Measurements from ENCODE around the gene XAF1. TPM values are rescaled to one million over a fixed set of nuclear protein-coding genes. Genes with fewer than 3 reads are reported as not detected.
A peak's percentile ranks its signal among the peaks of the same experiment; 100 is the strongest.
"Not testable (repeated sequence)": the region's sequence is repeated elsewhere in the genome, so short reads cannot be mapped to it uniquely, and the experiment has no call there.

XAF1 gene
- polyA plus RNA-seq, 3 donors from 2014 or later = 9.7 to 79.6 (median 39.2) TPM

GRCh38 chr17:6716736-6717135 lies 39.1 kb upstream of the XAF1 start:
- H3K36me3 Mint-ChIP-seq = no peaks in the 10 kb centered on the region

DNA sequence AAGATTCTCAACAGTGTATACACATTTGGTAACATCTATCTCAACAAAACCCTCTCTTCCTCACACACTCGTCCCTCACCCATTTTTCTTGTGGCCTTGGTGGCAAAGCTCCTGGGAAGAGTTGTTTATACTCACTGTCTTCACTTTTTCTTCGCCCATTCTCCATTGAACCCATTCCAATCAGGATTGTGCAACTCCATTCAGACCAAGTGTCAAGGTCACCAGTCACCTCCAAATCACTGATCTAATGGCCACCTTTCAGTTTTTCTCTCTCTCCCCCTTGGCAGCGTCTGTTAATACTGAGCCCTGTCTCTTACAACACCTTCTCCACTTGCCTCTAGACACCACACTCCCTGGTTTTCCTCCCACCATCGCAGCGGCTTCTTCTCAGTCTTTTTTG lies 34.1 kb upstream of the XAF1 start:
- no peaks in the 10 kb centered on the region for H3K4me1 Mint-ChIP-seq
- no peak overlapping the region for H3K4me3 Mint-ChIP-seq
- H3K9me3 Mint-ChIP-seq = no peaks in the 10 kb centered on the region
- no peak for DNase-seq
- no peaks in the 10 kb centered on the region for H3K36me3 Mint-ChIP-seq
- H3K27ac Mint-ChIP-seq = no peak overlapping the region
- peaks cover 9 to 25% (median 11%) of the 10 kb centered on the region in 3 donors for H3K27me3 Mint-ChIP-seq (ENCODE audit: low read depth in 3 of 3)

More at GRCh38 chr17:6716736-6717135, 39.1 kb upstream of the XAF1 start:
- Mint-ChIP-seq H3K27me3 (ENCODE audit: low read depth in 3 of 3) (peaks cover 7 to 32% (median 9%) of the 10 kb centered on the region in 3 donors), H3K9me3 (peaks cover 0 to 2% (median 0%) of the 10 kb centered on the region in 6 donors), H3K4me1 (peaks cover 9 to 10% of the 10 kb centered on the region in 2 donors), H3K4me3 (no peak overlapping the region), H3K27ac (no peak overlapping the region)
- no peak for DNase-seq

- no peak overlapping the region for H3K4me3 Mint-ChIP-seq
- no peak overlapping the region for H3K27ac Mint-ChIP-seq
- H3K36me3 Mint-ChIP-seq = no peaks in the 10 kb centered on the region
- no peaks in the 10 kb centered on the region for H3K9me3 Mint-ChIP-seq
- peaks cover 9 to 20% (median 11%) of the 10 kb centered on the region in 3 donors for H3K27me3 Mint-ChIP-seq (ENCODE audit: low read depth in 3 of 3)
- DNase-seq = no peak
- H3K4me1 Mint-ChIP-seq = no peaks in the 10 kb centered on the region
Measured at GRCh38 chr17:6724009-6724408, 31.8 kb upstream of the XAF1 start.

DNA sequence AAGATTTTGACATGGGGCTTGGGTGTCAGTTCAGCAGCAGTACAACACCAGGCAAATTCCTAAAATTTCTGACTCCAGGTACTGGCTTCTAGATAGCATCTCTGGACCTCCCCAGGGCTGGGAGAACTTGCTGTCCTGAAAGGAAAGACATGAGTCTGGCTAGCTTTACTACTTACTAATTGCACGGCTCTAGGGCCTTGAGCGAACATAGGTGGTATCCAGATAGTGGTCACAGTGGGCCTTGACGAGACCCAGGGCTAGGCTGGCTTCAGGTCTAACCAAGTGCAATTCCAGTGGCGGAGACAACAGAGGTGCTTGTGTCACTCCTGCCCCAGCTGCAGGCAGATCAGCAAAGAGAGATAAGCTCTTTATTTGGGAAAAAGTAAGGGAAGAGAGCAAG lies 26.3 kb upstream of the XAF1 start:
- no peak overlapping the region for H3K27ac Mint-ChIP-seq
- H3K27me3 Mint-ChIP-seq (ENCODE audit: low read depth in 3 of 3) = peaks cover 2 to 16% (median 2%) of the 10 kb centered on the region in 3 donors
- no peaks in the 10 kb centered on the region for H3K36me3 Mint-ChIP-seq
- H3K9me3 Mint-ChIP-seq = no peaks in the 10 kb centered on the region
- DNase-seq = no peak
- H3K4me3 Mint-ChIP-seq = no peak overlapping the region
- no peaks in the 10 kb centered on the region for H3K4me1 Mint-ChIP-seq

DNA sequence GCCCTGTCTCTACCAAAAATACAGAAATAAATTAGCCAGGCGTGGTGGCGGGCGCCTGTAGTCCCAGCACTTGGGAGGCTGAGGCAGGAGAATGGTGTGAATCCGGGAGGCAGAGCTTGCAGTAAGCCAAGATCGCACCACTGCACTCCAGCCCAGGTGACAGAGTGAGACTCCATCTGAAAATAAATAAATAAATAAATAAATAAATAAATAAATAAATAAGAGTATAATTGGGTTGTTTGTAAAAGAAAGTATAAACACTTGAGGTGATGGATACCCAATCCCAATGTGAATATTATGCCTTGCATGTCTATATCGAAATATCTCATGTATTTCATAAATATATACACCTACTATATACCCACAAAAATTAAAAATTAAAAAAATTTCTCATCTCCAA lies 9.2 kb upstream of the XAF1 start:
- H3K4me1 Mint-ChIP-seq, H3K9me3 Mint-ChIP-seq, DNase-seq, H3K36me3 Mint-ChIP-seq, H3K4me3 Mint-ChIP-seq, H3K27ac Mint-ChIP-seq: not testable (repeated sequence)
- peaks cover 4 to 17% (median 12%) of the 10 kb centered on the region in 3 donors for H3K27me3 Mint-ChIP-seq (ENCODE audit: low read depth in 3 of 3)

DNA sequence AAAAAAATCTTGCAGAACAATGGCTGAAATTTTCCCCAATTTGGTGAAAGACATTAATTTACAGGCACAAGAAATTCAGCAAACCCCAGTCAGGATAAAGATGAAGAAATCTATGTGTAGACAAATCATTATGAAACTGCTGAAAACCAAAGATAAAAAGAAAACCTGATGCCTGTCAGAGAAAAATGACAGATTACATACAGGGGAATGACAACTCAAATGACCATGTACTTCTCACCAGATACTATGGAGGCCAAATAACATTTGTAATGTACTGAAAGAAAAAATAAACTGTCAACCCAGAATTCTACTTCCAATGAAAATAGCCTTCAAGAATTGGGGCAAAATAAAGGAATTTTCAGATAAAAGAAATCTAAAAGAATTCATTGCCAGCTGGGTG lies 7.2 kb upstream of the XAF1 start:
- H3K4me3 Mint-ChIP-seq = no peak overlapping the region
- no peak overlapping the region for H3K27ac Mint-ChIP-seq
- peaks cover 5 to 17% (median 16%) of the 10 kb centered on the region in 3 donors for H3K27me3 Mint-ChIP-seq (ENCODE audit: low read depth in 3 of 3)
- no peak for DNase-seq
- peaks cover 20% of the 10 kb centered on the region in 2 donors for H3K4me1 Mint-ChIP-seq
- no peaks in the 10 kb centered on the region for H3K9me3 Mint-ChIP-seq
- no peaks in the 10 kb centered on the region for H3K36me3 Mint-ChIP-seq

DNA sequence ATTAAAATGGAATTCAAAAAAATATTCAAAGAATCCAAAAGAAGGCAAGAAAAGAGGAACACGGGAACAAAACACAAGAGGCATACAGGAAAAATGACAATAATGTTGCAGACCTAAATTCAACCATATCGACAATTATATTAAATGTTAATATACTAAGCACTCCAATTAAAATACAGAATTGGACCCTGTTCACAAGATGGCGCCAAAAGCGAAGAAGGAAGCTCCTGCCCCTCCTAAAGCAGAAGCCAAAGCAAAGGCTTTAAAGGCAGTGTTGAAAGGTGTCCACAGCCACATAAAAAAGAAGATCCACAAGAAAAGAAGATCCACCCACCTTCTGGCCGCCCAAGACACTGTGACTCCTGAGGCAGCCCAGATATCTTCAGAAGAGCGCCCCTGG lies 6.3 kb upstream of the XAF1 start:
- no peak for DNase-seq
- no peaks in the 10 kb centered on the region for H3K36me3 Mint-ChIP-seq
- H3K27ac Mint-ChIP-seq = peak overlapping the region in 1 of 6 donors; percentile 55
- H3K9me3 Mint-ChIP-seq = no peaks in the 10 kb centered on the region
- H3K4me1 Mint-ChIP-seq = peaks cover 26 to 27% of the 10 kb centered on the region in 2 donors
- H3K4me3 Mint-ChIP-seq = no peak overlapping the region
- peaks cover 5 to 17% (median 13%) of the 10 kb centered on the region in 3 donors for H3K27me3 Mint-ChIP-seq (ENCODE audit: low read depth in 3 of 3)

DNA sequence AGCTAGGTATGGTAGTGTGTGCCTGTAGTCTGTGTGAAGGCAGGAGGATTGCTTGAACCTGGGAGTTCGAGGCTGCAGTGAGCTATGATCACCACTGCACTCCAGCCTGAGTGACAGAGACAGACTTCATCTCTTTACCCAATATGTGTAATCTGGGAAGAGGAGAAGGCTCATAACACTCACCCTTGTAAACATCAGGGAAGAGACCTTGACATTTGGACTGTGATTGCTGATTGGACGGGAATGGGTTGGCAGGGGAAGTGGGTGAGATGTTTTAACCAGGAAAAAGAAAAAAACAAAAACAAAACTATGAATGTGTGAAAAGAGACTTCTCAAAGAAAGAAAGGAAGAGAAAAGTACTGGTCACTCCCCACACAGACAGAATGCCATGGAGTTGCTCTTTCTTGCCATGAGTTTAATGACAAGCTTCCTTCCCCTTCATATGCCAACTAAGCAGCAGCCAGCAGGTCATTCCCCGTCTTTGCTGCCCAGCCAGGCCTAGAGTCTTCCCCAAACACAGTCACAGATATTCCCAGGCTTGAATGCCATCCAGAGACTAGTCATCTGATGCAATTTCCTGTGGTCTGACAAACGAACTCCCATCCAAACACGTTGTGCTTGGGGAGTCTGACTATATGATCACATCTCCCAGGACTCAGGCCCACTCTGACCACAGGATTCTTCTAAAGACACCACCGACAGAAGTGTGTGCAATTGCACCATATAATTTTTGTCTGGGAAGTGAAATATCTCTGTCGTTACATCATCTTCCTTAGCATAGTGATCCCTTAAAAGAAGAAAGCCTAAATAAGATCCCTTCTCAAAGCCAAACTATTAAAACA lies 3.6 kb upstream of the XAF1 start:
- Mint-ChIP-seq H3K4me3 (peak overlapping the region; percentile 38 to 72 (median 66)), H3K36me3 (peaks cover 0 to 4% (median 0%) of the 10 kb centered on the region in 3 donors), H3K27me3 (ENCODE audit: low read depth in 3 of 3) (peaks cover 4 to 11% (median 4%) of the 10 kb centered on the region in 3 donors), H3K27ac (peak overlapping the region; percentile 85 to 97 (median 93)), H3K9me3 (no peaks in the 10 kb centered on the region), H3K4me1 (peaks cover 52 to 55% of the 10 kb centered on the region in 2 donors)
- DNase-seq = no peak

DNA sequence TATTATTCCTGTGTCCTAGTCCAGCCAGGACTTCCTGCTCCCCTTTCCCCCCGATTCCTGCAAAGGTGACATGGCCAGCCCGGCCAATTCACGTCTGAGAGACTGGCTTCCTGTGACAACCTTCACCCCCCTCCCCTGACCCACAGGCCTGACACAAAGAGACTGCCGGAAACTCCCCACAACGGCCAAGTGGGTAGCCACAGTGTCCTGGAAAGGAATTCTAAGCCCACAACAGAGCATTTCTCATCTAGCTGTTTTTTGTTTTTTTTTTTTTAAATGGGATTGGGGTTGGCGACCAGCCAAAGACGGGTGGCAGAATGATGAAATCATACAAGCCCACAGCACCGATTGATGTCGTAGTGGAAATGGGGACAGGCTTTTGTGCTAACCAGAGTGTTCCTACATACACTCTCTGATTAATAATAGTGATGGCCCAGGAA lies 2.8 kb upstream of the XAF1 start:
- H3K36me3 Mint-ChIP-seq = peaks cover 0 to 9% (median 5%) of the 10 kb centered on the region in 3 donors
- H3K27me3 Mint-ChIP-seq (ENCODE audit: low read depth in 3 of 3) = peaks cover 2 to 9% (median 5%) of the 10 kb centered on the region in 3 donors
- H3K4me1 Mint-ChIP-seq = peaks cover 59 to 61% of the 10 kb centered on the region in 2 donors
- peak overlapping the region; percentile 38 to 72 (median 66) for H3K4me3 Mint-ChIP-seq
- DNase-seq = peak; percentile 69 to 76 (median 70)
- no peaks in the 10 kb centered on the region for H3K9me3 Mint-ChIP-seq
- H3K27ac Mint-ChIP-seq = peak overlapping the region; percentile 85 to 97 (median 93)

DNA sequence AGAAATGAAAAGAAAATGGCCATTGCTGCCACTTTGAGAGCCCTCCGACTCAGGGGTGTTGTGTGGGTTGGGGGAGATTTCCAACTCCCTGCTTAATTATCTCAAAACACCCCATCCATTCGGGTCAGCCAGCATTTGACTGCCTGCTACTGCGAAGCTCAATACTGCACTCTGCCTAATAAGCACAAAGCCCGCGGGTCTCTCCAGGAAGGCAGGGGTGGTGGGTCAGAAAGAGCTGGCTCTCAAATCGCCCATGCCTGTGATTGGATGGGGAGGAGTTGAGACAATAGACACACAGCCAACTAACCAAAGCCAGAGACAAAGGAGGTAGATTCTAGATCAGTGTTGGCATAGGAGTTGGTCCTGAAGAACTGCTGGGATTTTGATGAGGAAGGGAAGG lies 2.3 kb upstream of the XAF1 start:
- DNase-seq = no peak
- peaks cover 0 to 14% (median 11%) of the 10 kb centered on the region in 3 donors for H3K36me3 Mint-ChIP-seq
- peaks cover 2 to 9% (median 5%) of the 10 kb centered on the region in 3 donors for H3K27me3 Mint-ChIP-seq (ENCODE audit: low read depth in 3 of 3)
- H3K9me3 Mint-ChIP-seq = no peaks in the 10 kb centered on the region
- peak overlapping the region; percentile 85 to 97 (median 93) for H3K27ac Mint-ChIP-seq
- peaks cover 64 to 66% of the 10 kb centered on the region in 2 donors for H3K4me1 Mint-ChIP-seq
- peak overlapping the region; percentile 38 to 72 (median 63) for H3K4me3 Mint-ChIP-seq

DNA sequence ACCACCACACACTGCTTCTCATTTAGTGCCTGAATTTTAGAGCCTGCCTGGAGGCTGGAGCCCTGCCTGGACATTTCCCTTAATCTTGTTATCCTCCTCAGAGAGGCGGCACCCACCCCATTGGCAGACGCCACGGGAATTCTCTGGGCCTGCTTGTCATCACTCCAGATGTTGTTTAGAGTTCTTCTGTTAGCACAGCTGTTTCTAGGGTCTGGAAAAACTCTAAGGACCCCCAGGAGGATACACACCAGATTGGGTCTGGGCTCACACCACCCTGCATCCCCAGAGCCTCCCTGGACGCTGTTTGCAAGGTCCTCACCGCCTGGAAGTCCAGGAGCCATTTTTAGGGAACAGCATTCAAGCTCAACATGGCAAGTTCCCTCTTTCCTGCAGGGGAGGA lies 565 bp upstream of the XAF1 start:
- Mint-ChIP-seq H3K27me3 (ENCODE audit: low read depth in 3 of 3) (peaks cover 3 to 9% (median 5%) of the 10 kb centered on the region in 3 donors), H3K4me1 (peaks cover 65 to 70% of the 10 kb centered on the region in 2 donors), H3K9me3 (no peaks in the 10 kb centered on the region), H3K36me3 (peaks cover under 1 to 22% (median 15%) of the 10 kb centered on the region in 3 donors), H3K27ac (peak overlapping the region; percentile 94 to 96 (median 96)), H3K4me3 (peak overlapping the region; percentile 98 to 99 (median 99))
- DNase-seq = no peak

DNA sequence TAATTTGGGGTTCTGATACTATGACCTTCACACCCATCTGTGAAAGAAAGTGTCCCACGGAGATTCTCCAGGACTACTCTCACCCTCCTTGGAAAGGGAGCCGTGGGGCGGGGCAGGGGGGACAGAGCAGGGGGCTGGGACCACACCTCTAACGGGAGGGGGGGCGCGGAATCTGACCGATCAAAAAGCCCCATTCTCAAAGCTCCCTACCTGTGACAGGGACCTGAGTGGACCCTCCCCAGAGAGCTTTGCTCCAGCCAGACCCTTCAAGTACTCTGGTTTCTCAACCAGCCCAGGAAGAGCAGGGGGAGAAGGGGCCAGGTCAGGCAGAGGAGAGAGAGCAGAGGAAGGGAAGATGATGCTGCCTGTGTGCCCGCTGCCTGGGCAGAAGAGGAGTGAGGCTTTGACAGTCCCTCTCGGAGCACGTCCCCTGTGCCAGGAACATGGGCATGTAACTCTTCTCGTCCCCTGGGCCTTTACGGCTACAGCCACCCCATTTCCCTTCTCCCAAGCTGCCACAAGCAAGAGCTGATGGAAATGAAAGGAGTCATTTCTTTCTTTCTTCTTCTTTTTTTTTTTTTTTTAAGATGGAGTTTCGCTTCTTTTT lies 682 bp downstream of the XAF1 start:
- Mint-ChIP-seq H3K27me3 (ENCODE audit: low read depth in 3 of 3) (peaks cover 4 to 9% (median 5%) of the 10 kb centered on the region in 3 donors), H3K4me1 (peaks cover 65 to 70% of the 10 kb centered on the region in 2 donors), H3K9me3 (no peaks in the 10 kb centered on the region), H3K27ac (peak overlapping the region; percentile 94 to 96 (median 96)), H3K36me3 (peaks cover 12 to 33% (median 15%) of the 10 kb centered on the region in 3 donors), H3K4me3 (peak overlapping the region; percentile 98 to 99 (median 99))
- no peak for DNase-seq

DNA sequence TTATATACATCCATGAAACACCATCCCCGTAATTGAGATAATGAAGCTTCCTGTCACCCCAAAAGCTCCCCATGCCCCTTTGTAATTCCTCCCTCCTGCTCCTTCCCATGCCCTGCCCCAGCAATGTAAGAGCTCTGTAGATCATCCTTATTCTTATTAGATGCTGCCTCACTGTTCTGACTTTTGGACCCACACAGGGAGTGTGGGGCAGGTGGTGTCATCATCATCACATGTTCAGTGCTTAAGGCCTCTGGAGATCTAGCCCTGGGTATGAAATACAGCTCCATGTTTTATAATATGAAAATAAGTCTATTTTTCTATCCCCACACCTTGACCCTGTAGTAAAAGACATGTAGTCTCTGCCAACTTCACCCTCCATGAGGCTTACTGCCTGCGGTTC lies 1.9 kb downstream of the XAF1 start:
- no peak for DNase-seq
- H3K4me1 Mint-ChIP-seq = peaks cover 58 to 59% of the 10 kb centered on the region in 2 donors
- H3K36me3 Mint-ChIP-seq = peaks cover 18 to 45% (median 25%) of the 10 kb centered on the region in 3 donors
- H3K9me3 Mint-ChIP-seq = no peaks in the 10 kb centered on the region
- H3K27me3 Mint-ChIP-seq (ENCODE audit: low read depth in 3 of 3) = peaks cover 4 to 9% (median 5%) of the 10 kb centered on the region in 3 donors
- peak overlapping the region; percentile 23 to 94 (median 80) for H3K27ac Mint-ChIP-seq
- H3K4me3 Mint-ChIP-seq = peak overlapping the region; percentile 59 to 82 (median 66)

DNA sequence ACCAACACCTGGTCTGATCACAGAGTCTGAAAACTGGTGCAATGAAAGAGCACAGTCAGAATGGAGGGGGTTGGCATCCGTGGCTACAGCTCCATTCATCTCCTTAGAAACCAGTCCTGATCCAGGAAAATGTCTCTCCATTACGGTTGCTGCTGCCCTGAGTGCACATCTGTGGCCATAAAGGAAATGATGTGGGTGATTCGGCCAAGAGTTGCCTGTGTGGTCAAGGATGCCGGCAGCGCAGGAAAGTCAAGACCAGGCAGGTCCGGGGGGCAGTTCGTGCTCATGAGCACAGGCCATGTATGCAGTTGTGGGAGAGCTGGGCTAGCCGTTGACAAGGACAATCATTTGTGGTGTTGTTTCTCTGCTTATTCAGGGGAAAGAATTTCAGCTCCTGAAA lies 5.9 kb downstream of the XAF1 start:
- Mint-ChIP-seq H3K27ac (peak overlapping the region in 2 of 6 donors; percentile 22 to 55), H3K4me3 (no peak overlapping the region), H3K9me3 (peaks cover 0 to 11% (median 0%) of the 10 kb centered on the region in 6 donors), H3K4me1 (peaks cover 20 to 26% of the 10 kb centered on the region in 2 donors), H3K27me3 (ENCODE audit: low read depth in 3 of 3) (peaks cover 0 to 4% (median 2%) of the 10 kb centered on the region in 3 donors), H3K36me3 (peaks cover 50 to 81% (median 60%) of the 10 kb centered on the region in 3 donors)
- DNase-seq = no peak
